C1 segment of cervical spinal cord (tissue), 14 donors: ENCODE data around the gene PPM1G.
"Not testable (repeated sequence)": the region's sequence is repeated elsewhere in the genome, so short reads cannot be mapped to it uniquely, and the experiment has no call there.

ENCODE experiments used
- DNase-seq, 14 donors: peaks; one replicate each; lab custom pipeline; 2025; lab: John Stamatoyannopoulos, UW

The PPM1G gene, protein sequence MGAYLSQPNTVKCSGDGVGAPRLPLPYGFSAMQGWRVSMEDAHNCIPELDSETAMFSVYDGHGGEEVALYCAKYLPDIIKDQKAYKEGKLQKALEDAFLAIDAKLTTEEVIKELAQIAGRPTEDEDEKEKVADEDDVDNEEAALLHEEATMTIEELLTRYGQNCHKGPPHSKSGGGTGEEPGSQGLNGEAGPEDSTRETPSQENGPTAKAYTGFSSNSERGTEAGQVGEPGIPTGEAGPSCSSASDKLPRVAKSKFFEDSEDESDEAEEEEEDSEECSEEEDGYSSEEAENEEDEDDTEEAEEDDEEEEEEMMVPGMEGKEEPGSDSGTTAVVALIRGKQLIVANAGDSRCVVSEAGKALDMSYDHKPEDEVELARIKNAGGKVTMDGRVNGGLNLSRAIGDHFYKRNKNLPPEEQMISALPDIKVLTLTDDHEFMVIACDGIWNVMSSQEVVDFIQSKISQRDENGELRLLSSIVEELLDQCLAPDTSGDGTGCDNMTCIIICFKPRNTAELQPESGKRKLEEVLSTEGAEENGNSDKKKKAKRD

DNA sequence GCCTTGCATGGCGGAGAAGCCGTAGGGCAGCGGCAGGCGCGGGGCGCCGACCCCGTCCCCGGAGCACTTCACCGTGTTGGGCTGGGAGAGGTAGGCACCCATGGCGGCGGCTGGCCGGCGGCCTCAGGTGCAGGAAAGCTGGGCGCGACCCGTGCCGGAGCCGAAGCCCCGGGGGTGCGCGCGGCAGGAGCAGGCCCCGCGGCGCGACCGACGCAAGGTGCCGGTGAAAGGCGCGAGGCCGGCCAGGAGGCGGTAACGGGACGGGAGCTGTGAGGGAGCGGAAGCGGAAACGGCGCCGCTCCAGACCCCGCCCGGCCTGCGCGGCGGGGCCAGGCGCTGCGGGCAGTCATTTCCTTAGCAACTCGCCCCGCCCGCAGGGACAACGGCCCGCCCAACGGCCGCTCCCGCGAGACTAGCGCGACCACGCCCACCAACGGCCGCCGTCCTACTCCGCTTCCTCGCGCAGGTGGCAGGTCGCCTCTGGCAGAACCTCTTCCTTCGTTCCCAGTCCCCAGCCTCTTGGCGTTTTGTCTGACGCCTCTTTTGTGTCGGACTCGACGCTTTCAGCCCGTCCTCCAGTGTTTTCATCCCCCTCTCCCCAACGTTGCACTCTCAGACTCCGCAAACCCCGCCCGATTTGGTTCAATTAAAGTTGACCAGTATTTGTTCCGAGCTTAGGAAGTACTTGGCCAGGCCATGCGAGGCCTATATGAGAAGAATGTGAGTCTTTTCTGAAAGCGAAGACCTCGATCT is at the start of gene PPM1G:
Gene PPM1G (minus strand): TSS at position 271 of the 753 bp plus-strand sequence. CDS start 169 bp downstream, at position 102.
- DNase-seq, result peak; percentile 24 to 95 (median 89)

DNA sequence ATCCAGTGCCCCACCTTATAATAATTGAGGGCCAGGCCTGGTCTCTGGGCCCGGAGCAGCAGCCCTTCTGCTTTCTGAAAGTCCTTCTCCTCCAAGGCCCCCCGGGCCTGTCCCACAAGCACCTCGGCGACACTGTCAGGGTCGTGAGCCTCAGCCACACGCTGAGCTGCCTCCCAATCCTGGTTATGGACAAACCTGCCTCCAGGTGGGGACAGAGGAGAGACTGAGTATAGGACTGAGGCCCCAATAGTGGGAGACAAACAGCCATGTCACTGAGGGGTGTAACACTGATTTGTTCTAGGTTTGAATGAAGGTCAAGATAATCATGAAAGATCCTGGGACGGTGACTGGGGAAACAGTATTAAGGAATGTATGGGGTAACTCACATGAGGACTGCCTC is 44.6 kb upstream of the PPM1G start:
- DNase-seq, result no peak

DNA sequence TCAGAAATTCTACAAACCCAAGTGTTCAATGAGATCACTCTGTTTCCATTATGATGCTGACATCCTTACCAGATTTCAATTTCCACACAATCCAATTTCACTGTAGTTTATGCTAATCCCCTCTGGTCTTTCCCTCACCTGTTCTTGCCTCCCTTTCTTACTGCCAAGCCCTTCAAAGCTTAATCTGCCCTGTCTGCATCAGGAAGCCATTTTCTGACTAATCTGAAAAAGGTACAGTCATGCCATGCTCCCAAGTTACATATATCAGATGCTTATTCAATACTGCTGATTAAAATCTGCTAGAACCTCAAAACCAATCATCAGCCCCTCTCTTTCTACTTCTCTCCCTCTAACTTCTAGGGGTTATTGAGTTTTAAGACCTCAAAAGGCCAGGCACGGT is 41.7 kb upstream of the PPM1G start:
- no peak for DNase-seq

DNA sequence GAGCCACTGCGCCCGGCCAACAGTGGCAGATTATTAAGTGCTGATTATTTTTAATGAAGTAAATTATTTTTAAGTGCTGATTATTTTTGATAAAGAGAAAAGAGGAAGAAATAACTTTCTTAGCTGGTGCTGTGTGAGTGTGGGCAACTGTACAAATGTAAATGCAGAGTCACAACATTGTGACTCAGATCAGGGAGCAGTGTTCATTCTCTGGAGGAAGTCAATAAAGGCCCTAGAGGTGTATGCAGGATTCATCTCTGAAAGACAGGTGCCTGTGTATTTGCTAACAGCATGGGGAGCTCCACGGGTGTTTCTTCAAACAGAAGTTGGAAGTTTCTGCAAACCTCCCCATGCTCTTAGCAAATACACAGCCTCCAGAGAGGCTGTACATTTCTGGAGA is 39.0 kb upstream of the PPM1G start:
- DNase-seq, result no peak

DNA sequence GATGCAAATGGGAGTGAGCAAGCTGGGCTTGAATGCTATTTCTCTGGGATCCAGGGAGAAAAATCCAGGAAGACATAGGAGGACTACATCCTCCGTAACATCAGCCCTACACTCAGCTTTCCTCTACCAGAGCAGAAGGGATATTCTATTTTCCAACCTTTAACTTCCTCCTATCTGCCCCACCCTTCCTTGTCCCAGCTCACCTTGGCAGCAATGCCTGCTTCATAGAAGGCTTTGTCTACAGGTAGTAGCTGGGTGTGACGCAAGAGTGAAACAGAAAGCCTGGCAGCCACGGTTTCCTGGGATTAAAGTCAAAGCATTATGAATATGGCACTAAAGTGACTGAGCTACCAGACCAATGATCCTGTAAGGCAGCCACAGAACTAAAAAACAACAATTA is 36.7 kb upstream of the PPM1G start:
- no peak for DNase-seq

DNA sequence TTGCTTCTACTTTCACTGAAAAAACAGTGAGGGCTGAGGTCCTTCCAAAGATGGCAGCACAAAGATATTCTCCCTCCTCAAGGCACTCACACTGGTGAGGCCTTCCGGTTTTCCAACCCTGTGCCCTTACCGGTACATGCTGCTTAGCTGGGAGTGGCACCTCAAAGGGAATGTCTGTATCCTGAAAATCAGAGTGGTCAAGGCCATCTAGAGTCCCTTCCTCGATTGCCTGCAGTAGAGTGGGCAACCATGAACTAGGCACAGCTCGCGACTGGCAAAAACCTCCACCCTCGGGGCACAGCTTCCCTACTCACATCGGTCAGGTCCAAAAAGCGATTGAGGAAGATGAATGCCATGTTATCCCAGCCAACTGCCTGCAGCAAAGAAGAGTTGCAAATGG is 36.2 kb upstream of the PPM1G start:
- no peak for DNase-seq

DNA sequence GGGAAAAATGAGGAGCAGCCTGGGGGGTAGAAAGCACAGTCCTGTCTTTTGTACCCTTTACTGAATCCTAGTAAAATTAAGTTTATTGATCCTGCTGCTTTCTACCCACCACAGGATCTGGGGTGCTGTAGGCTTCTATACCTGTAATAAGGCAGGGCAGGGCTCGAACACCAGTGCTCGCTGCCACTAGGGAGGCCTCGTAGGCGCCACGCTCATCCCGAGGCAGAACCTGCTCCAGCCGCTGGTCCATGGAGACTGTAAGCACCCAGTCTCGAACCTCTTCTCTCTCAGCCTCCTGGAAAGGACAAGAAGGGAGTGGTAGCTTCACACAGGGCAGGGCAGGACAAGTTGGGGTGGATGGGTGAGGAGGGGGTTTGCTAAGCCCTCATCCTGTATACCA is 35.8 kb upstream of the PPM1G start:
- DNase-seq, result no peak

DNA sequence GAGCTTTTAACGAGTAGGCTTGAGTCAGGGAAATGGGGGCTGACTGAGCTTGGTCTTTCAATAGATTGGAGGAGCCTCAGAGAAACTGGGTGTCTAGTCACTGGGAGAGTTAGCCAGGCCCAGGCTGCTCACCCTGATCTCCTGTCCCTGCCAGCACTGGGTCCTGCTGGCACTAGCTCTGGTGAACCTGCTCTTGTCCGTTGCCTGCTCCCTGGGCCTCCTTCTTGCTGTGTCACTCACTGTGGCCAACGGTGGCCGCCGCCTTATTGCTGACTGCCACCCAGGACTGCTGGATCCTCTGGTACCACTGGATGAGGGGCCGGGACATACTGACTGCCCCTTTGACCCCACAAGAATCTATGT is 33.5 kb upstream of the PPM1G start:
- no peak for DNase-seq

DNA sequence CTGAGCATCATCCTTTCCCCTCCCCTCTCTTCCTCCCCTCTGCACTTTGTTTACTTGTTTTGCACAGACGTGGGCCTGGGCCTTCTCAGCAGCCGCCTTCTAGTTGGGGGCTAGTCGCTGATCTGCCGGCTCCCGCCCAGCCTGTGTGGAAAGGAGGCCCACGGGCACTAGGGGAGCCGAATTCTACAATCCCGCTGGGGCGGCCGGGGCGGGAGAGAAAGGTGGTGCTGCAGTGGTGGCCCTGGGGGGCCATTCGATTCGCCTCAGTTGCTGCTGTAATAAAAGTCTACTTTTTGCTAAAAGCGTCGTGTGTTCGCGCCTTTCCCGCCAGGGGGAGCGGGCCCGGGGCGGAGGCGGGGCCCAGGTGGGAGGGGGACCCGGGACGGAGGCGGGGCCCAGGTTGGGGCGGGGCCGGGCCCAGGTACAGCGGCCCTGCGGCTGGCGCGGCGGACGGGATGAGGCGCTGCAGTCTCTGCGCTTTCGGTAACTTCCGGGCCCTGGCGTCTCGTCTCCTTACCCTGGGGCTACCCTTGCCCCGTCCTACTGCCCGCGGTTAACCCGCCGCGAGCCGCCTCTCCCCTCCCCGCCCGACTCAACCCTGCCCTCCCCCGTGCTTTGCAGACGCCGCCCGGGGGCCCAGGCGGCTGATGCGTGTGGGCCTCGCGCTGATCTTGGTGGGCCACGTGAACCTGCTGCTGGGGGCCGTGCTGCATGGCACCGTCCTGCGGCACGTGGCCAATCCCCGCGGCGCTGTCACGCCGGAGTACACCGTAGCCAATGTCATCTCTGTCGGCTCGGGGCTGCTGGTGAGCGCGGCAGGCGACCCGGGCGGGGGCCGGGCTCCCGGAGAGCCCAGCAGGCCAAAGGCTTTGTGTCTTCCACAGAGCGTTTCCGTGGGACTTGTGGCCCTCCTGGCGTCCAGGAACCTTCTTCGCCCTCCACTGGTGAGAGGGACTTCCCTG is 32.8 kb upstream of the PPM1G start, which contains the start of gene KRTCAP3:
Gene KRTCAP3 (plus strand): TSS at position 424 of the 962 bp plus-strand sequence. CDS start 32 bp downstream, at position 456.
- DNase-seq, result no peak

DNA sequence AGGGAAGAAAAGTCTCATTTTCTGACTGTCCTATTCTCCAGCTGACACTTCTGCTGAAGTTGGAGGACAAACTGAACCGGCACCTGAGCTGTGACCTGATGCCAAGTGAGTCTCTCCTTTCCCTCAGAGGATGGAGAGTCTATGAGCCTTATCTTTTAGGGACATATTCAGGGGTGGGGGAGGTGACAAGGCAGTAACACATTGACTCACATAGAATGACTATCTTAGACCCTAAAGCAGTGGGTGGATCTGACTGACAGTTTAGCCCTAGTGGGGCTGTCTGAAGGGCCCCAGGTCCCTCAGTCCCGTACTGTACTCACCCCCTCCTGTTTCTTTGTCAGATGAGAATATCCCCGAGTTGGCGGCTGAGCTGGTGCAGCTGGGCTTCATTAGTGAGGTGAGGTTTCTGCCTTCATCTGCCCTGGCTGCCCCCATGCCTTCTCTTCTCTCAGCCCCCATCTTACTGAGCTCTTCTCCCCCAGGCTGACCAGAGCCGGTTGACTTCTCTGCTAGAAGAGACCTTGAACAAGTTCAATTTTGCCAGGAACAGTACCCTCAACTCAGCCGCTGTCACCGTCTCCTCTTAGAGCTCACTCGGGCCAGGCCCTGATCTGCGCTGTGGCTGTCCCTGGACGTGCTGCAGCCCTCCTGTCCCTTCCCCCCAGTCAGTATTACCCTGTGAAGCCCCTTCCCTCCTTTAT is 32.0 kb upstream of the PPM1G start:
- DNase-seq, result no peak

DNA sequence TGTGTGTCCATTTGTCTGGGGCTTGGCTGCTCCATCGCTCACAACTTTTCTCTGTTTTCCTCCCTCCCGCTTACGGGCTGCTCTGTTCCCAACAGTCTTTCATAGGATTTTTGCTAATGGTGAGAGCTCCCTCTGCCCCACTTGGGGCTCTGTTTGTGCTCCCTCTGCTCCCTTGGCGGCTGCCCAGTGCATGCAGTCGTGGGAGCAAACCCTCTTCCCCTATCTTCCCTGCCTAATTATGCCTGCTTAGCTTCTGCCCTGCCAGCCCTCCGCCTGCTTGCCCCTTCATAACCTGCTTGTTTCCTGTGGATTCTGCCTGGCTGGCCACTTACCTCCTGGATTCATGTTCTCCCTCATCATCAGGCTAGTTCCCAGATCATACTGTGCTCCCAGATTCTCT is 26.2 kb upstream of the PPM1G start:
- DNase-seq, result no peak

DNA sequence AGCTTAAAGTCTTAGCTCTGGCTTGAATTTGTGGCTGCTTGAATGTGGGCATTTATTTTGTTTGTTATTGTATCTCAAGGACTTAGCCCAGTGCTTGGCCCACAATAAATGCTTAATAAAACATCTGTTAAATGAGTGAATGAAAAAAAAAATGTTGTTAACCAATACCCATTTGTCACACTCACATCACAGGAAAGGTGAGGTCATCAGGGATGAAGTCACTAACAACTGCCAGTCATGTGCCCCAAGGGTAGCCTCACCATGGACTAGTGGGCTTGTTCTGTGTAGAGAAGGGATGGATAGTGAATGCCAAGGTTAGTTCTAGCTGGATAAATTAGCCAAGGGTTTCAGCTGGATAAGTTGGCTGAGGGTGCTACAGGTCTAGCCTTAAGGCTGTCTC is 22.0 kb upstream of the PPM1G start:
- DNase-seq, result peak in 1 of 14 donors; percentile 14

DNA sequence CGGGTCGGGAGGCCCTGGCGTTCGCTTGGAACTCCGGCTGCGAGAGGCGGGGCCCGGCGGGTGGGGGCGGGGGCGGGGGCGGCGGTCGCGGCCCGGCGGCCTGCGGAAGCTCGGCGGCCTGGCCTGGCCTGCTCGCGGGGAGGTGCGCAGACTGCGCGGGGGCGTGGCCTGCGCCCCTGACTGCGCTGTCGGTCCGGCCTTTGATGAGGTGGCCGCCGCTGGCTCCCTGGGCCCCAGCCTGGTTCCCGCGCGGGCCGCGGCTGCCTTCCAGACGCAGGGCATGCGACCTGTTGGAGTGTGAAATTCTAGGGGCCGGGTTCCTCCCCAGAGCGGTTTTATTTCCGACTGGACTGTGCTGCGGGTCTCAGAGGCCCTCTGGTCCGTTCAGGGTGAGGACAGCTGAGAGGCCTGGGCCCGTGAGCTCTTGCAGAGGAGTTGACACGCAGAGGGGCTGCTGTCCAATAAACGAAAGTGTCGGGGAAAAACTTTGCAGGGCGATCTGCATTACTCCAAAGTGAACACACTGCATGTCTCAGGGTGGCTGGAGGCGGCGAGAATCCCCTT is 19.7 kb upstream of the PPM1G start:
- DNase-seq, result peak in 13 of 14 donors; percentile 65 to 91 (median 80)

DNA sequence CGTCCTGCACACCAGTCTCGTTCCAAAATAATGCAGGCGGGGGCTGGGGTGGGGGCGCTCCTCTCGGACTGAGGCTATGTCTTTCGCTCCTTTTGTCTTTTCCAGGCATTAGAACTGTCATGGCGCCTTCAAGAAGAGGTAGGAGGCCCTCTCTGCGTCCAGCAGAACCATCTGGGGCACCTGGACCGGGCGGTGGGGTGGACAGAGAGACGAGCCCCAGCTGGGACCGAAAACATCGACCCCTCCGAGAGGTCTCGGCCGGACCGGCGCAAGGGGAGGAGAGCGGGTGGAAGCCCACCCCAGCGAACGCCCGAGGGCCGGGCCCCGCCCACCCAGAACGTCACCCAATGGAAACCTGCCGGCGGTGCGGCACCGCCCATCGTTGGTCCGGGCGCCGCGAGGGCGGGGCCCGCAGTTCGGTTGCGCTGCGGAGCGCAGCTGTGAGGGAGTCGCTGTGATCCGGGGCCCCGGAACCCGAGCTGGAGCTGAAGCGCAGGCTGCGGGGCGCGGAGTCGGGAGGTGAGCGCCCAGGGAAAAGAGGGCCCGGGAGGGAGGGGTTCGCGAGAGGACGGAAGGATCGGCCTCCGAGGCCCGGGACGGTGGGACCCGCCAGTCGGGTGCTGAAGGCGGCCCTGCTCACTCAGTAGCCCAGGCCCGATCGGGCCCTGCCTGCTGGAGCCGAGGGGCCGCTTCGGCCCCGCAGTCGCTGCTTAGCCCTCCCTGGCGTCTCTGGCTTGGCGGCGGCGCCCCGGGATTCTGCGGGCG is 19.0 kb upstream of the PPM1G start, which contains the start of gene NRBP1:
Gene NRBP1 (plus strand): TSS at position 419 of the 765 bp plus-strand sequence. CDS start 4,643 bp downstream, outside the sequence.
- DNase-seq, result peak; percentile 50 to 94 (median 88)

DNA sequence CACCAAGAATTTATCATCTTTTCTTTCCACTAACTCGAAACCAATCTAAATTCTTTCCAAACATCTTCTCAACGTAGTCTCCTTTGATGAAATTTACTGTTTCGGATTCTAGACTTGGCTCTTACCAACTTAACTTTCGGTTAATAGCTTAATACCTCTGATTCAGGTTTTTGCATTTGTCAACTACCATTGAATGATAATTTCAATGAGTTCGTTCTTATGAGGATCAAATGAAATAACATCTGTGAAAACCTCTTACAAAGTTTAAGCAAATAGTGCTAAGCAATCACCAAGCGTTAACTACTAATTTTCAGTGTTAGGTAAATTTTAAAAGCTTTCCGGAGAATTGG is 18.4 kb upstream of the PPM1G start:
- DNase-seq, result no peak

DNA sequence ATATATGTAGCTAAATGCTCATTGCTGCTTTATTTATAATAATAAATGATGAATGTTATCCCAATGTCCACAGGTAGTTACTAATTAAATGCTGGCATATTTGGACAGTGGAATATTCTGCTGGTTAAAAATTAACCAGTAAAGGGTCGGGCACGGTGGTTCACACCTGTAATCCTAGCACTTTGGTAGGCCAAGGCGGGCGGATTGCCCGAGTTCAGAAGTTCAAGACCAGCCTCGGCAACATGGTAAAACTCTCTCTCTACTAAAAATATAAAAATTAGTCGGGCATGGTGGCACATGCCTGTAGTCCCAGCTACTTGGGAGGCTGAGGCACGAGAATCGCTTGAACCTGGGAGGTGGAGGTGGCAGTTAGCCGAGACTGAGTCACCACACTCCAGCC is 15.6 kb upstream of the PPM1G start:
- not testable (repeated sequence) for DNase-seq

DNA sequence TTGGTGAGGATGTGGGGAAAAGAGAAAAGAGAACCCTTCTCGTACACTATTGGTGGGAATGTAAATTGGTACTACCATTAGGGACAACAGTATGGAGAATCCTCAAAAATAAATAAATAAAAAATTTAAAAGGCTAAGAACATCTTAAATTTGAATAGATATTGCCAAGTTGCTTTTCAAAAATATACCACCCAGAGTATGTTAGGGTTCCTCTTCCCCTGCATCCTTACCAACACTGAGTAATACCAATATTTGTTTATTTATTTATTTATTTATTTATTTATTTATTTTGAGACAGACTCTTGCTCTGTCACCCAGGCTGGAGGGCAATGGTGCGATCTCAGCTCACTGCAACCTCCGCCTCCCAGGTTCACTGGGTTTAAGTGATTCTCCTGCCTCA is 13.6 kb upstream of the PPM1G start:
- DNase-seq, result no peak

DNA sequence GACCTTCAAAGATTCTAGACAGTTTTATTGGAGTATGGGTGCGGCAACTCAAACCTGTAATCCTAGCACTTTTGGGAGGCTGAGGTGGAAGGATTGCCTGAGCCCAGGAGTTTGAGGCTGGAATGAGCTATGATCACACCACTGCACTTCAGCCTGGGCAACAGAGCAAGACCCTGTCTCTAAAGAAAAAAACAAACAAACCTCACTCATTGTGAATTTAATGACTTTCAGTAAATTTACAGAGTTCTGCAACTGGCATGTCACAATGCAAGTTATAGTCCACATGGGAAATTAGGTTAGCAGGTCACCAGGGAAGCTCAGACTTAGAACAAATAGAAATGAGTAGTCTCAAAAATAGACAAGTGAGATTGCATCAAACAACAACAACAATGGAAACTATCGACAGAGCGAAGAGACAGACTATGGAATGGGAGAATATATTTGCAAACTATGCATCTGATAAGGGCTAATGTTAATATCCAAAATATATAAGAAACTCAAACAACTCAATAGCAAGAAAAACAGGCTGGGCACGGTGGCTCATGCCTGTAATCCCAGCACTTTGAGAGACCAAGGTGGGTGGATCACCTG is 12.4 kb upstream of the PPM1G start:
- DNase-seq, result no peak

DNA sequence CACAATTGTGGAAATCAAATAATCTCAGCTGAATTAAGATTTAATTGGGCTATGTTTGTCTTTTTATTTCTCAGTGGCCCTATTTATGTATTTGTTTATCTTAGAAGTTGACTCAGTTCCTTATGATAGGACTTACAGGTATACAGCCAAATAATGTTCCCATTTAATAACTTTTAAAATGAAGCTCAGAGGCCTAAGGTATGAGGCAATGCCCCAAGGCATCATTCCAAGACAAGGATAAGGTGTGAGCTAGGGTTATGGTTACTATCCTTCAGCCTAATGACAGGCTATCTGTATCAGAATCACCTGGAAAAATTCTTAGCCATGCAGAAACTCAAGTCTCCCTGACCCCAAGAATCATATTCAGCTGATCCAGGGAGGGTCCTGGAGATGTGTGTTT is 11.6 kb upstream of the PPM1G start:
- DNase-seq, result no peak
